Trophoblast cell (in vitro differentiated cells and primary cell): Measurements from ENCODE around the gene FBXW11.

Experiments
- DNase-seq, 2 donors: peaks; one replicate each; pipeline ENCODE4 v3.0.0-alpha.2; 2016
- H2AFZ ChIP-seq: 2 replicates; pipeline ENCODE4 v1.6.1; 2013; ENCODE audit warnings: low read length, moderate library complexity, mild to moderate bottlenecking; ENCODE audit not compliant: insufficient read depth, poor library complexity
- H2AK5ac ChIP-seq: 2 replicates; pipeline ENCODE4 v1.6.1; 2013; ENCODE audit warnings: mild to moderate bottlenecking, low read length
- H2BK120ac ChIP-seq: 2 replicates; pipeline ENCODE4 v1.6.1; 2013; ENCODE audit warnings: low read length, mild to moderate bottlenecking, moderate library complexity; ENCODE audit not compliant: insufficient read depth, poor library complexity
- H2BK12ac ChIP-seq: 2 replicates; pipeline ENCODE4 v1.6.1; 2013; ENCODE audit warnings: mild to moderate bottlenecking, low read length, moderate library complexity
- H2BK5ac ChIP-seq: 2 replicates; pipeline ENCODE4 v1.6.1; 2013; ENCODE audit warnings: low read length, low read depth, moderate library complexity, mild to moderate bottlenecking; ENCODE audit not compliant: poor library complexity
- H3K14ac ChIP-seq: 2 replicates; pipeline ENCODE4 v1.6.1; 2013; ENCODE audit warnings: mild to moderate bottlenecking, low read length
- H3K18ac ChIP-seq: 2 replicates; pipeline ENCODE4 v1.6.1; 2013; ENCODE audit warnings: mild to moderate bottlenecking, low read length
- H3K23ac ChIP-seq: 2 replicates; pipeline ENCODE4 v1.6.1; 2013; ENCODE audit warnings: low read length
- H3K27ac ChIP-seq: 2 replicates; pipeline ENCODE4 v1.5.1; 2013; ENCODE audit warnings: low read depth, mild to moderate bottlenecking, inconsistent platforms, low read length, moderate library complexity
- H3K27me3 ChIP-seq: 2 replicates; pipeline ENCODE4 v1.6.1; 2013; ENCODE audit warnings: inconsistent platforms, mild to moderate bottlenecking, low read length, moderate library complexity; ENCODE audit not compliant: insufficient read depth
- H3K36me3 ChIP-seq, 2 experiments: 1 replicate in 1 of 2; 2 replicates in 1 of 2; pipeline ENCODE4 v1.6.1; 2013; ENCODE audit warnings: low read length in 2 of 2, mild to moderate bottlenecking in 2 of 2, moderate library complexity in 1 of 2; ENCODE audit not compliant: insufficient read depth in 2 of 2, control insufficient read depth in 1 of 2
- H3K4ac ChIP-seq: 2 replicates; pipeline ENCODE4 v1.6.1; 2013; ENCODE audit warnings: low read depth, mild to moderate bottlenecking, low read length, moderate library complexity
- H3K4me1 ChIP-seq, 2 experiments: 1 replicate in 1 of 2; 2 replicates in 1 of 2; pipeline ENCODE4 v1.6.1; 2013; ENCODE audit warnings: low read length in 2 of 2, mild to moderate bottlenecking in 2 of 2, moderate library complexity in 1 of 2; ENCODE audit not compliant: insufficient read depth in 2 of 2, control insufficient read depth in 1 of 2
- H3K4me2 ChIP-seq: 2 replicates; pipeline ENCODE4 v1.6.1; 2013; ENCODE audit warnings: inconsistent platforms, mild to moderate bottlenecking, low read length, moderate library complexity
- H3K4me3 ChIP-seq: 2 replicates; pipeline ENCODE4 v1.5.1; 2013; ENCODE audit warnings: mild to moderate bottlenecking, low read depth, low read length, inconsistent platforms
- H3K79me1 ChIP-seq: one replicate; pipeline ENCODE4 v1.6.1; 2013; ENCODE audit warnings: low read length
- H3K79me2 ChIP-seq: 2 replicates; pipeline ENCODE4 v1.6.1; 2013; ENCODE audit warnings: low read length, mild to moderate bottlenecking; ENCODE audit not compliant: control insufficient read depth, insufficient read depth, poor library complexity
- H3K9ac ChIP-seq: 2 replicates; pipeline ENCODE4 v1.6.1; 2013; ENCODE audit warnings: mild to moderate bottlenecking, low read length
- H3K9me3 ChIP-seq: 2 replicates; pipeline ENCODE4 v1.6.1; 2013; ENCODE audit warnings: low read depth, mild to moderate bottlenecking, control low read depth, inconsistent platforms, low read length; ENCODE audit not compliant: insufficient read depth
- H4K12ac ChIP-seq: 2 replicates; pipeline ENCODE4 v1.6.1; 2013; ENCODE audit warnings: low read depth, mild to moderate bottlenecking, low read length, moderate library complexity
- H4K8ac ChIP-seq: 2 replicates; pipeline ENCODE4 v1.6.1; 2013; ENCODE audit warnings: low read depth, mild to moderate bottlenecking, low read length, moderate library complexity
- H4K91ac ChIP-seq: one replicate; pipeline ENCODE4 v1.6.1; 2013; ENCODE audit warnings: low read depth, mild to moderate bottlenecking, low read length, moderate library complexity
- WGBS: extraction: QIAGEN DNeasy Blood & Tissue Kit; methylation state at CpG from one replicate; pipeline ENCODE4 v1.1.7; 2013; ENCODE audit warnings: missing lambda C conversion rate; ENCODE audit not compliant: insufficient read length, insufficient coverage; ENCODE audit errors: extremely low coverage; 5-methylcytosine and 5-hydroxymethylcytosine counted together

Gene FBXW11

GRCh38 chr5:172008689-172009141 is 2.3 kb upstream of the FBXW11 start:
- DNase-seq, result no peak
- no peaks in the 10 kb centered on the region for H3K9me3 ChIP-seq
- H4K91ac ChIP-seq, result no peak overlapping the region
- H3K4me2 ChIP-seq, result no peak overlapping the region
- no peak overlapping the region for H3K14ac ChIP-seq
- no peak overlapping the region for H3K4me3 ChIP-seq
- no peak overlapping the region for H4K12ac ChIP-seq
- H3K23ac ChIP-seq, result no peak overlapping the region
- no peaks in the 10 kb centered on the region for H3K36me3 ChIP-seq
- H3K4ac ChIP-seq, result no peak overlapping the region
- no peak overlapping the region for H2BK5ac ChIP-seq
- H4K8ac ChIP-seq, result no peak overlapping the region
- peaks cover 16% of the 10 kb centered on the region for H3K79me2 ChIP-seq
- no peak overlapping the region for H2AFZ ChIP-seq
- H2BK12ac ChIP-seq, result no peak overlapping the region
- H2BK120ac ChIP-seq, result no peak overlapping the region
- no peak overlapping the region for H3K9ac ChIP-seq
- H3K79me1 ChIP-seq, result peaks cover 14% of the 10 kb centered on the region
- H3K27ac ChIP-seq, result no peak overlapping the region
- H2AK5ac ChIP-seq, result no peak overlapping the region
- H3K4me1 ChIP-seq, result peaks cover 3 to 11% of the 10 kb centered on the region in 2 experiments
- no peaks in the 10 kb centered on the region for H3K27me3 ChIP-seq
- WGBS, result no CpG with 5 or more reads among the region's 6 CpGs
- H3K18ac ChIP-seq, result no peak overlapping the region

- WGBS, result no CpG with 5 or more reads among the region's 3 CpGs
- Histone ChIP-seq H3K23ac (no peak overlapping the region), H3K4me2 (no peak overlapping the region), H3K18ac (no peak overlapping the region), H3K9me3 (no peaks in the 10 kb centered on the region), H4K12ac (no peak overlapping the region), H3K9ac (no peak overlapping the region), H2AFZ (no peak overlapping the region), H3K79me1 (peaks cover 14% of the 10 kb centered on the region), H3K79me2 (peaks cover 16% of the 10 kb centered on the region), H3K4me3 (no peak overlapping the region), H4K8ac (no peak overlapping the region), H3K4ac (no peak overlapping the region), H3K14ac (no peak overlapping the region), H3K27me3 (no peaks in the 10 kb centered on the region), H2BK120ac (no peak overlapping the region), H3K4me1 (peaks cover 3 to 11% of the 10 kb centered on the region in 2 experiments), H2BK12ac (no peak overlapping the region), H2BK5ac (no peak overlapping the region), H3K27ac (no peak overlapping the region), H2AK5ac (no peak overlapping the region), H4K91ac (no peak overlapping the region), H3K36me3 (no peaks in the 10 kb centered on the region)
- DNase-seq, result no peak
Measured at GRCh38 chr5:172008111-172008455, 1.6 kb upstream of the FBXW11 start.

- Histone ChIP-seq H3K36me3 (no peaks in the 10 kb centered on the region), H4K12ac (peak overlapping the region; percentile 78), H2AK5ac (no peak overlapping the region), H3K23ac (no peak overlapping the region), H3K14ac (peak overlapping the region; percentile 63), H3K4ac (no peak overlapping the region), H2BK5ac (no peak overlapping the region), H3K4me1 (peaks cover 3 to 11% of the 10 kb centered on the region in 2 experiments), H3K79me2 (peaks cover 16% of the 10 kb centered on the region), H4K8ac (peak overlapping the region; percentile 94), H3K27me3 (no peaks in the 10 kb centered on the region), H3K4me2 (peak overlapping the region; percentile 65), H2AFZ (peak overlapping the region; percentile 74), H2BK12ac (no peak overlapping the region), H3K9ac (peak overlapping the region; percentile 65), H3K9me3 (no peaks in the 10 kb centered on the region), H3K79me1 (peaks cover 14% of the 10 kb centered on the region), H4K91ac (peak overlapping the region; percentile 53), H3K4me3 (peak overlapping the region; percentile 93), H3K27ac (peak overlapping the region; percentile 19), H2BK120ac (peak overlapping the region; percentile 19), H3K18ac (peak overlapping the region; percentile 50)
- WGBS, result no CpG with 5 or more reads among the region's 37 CpGs
- peak in 1 of 2 donors; percentile 14 for DNase-seq
Measured at GRCh38 chr5:172007175-172008110, 1.0 kb upstream of the FBXW11 start.

GRCh38 chr5:172005708-172006320 is 624 bp downstream of the FBXW11 start:
- peaks cover 18% of the 10 kb centered on the region for H3K79me2 ChIP-seq
- H2AFZ ChIP-seq, result peak overlapping the region; percentile 89
- H3K4me3 ChIP-seq, result peak overlapping the region; percentile 93
- H3K27me3 ChIP-seq, result no peaks in the 10 kb centered on the region
- peak overlapping the region; percentile 98 for H2BK5ac ChIP-seq
- no peak overlapping the region for H3K23ac ChIP-seq
- peak overlapping the region; percentile 95 for H3K4ac ChIP-seq
- peak overlapping the region; percentile 97 for H4K91ac ChIP-seq
- H3K18ac ChIP-seq, result peak overlapping the region; percentile 92
- H3K79me1 ChIP-seq, result peaks cover 14% of the 10 kb centered on the region
- WGBS, result no CpG with 5 or more reads among the region's 34 CpGs
- H4K8ac ChIP-seq, result peak overlapping the region; percentile 98
- peak overlapping the region; percentile 94 for H2BK120ac ChIP-seq
- peak overlapping the region; percentile 65 for H3K4me2 ChIP-seq
- H3K9ac ChIP-seq, result peak overlapping the region; percentile 96
- H3K27ac ChIP-seq, result peak overlapping the region; percentile 89
- H3K36me3 ChIP-seq, result no peaks in the 10 kb centered on the region
- H3K14ac ChIP-seq, result peak overlapping the region; percentile 82
- no peaks in the 10 kb centered on the region for H3K9me3 ChIP-seq
- peak overlapping the region; percentile 27 for H2BK12ac ChIP-seq
- H4K12ac ChIP-seq, result peak overlapping the region; percentile 93
- DNase-seq, result peak in 1 of 2 donors; percentile 44
- peaks cover 3 to 11% of the 10 kb centered on the region in 2 experiments for H3K4me1 ChIP-seq
- peak overlapping the region; percentile 79 for H2AK5ac ChIP-seq
